DMS153 treated with DMSO at 0.1 percent for 48 hours (cell line): ENCODE data around the gene BCAS3.

Experiments used
- DNase-seq: peaks from one replicate; lab custom pipeline; 2025; ENCODE audit not compliant: unreplicated experiment; lab: John Stamatoyannopoulos, UW

Gene BCAS3

GRCh38 chr17:61054436-61054835 is 376.8 kb downstream of the BCAS3 start:
- DNase-seq: no peak

DNA sequence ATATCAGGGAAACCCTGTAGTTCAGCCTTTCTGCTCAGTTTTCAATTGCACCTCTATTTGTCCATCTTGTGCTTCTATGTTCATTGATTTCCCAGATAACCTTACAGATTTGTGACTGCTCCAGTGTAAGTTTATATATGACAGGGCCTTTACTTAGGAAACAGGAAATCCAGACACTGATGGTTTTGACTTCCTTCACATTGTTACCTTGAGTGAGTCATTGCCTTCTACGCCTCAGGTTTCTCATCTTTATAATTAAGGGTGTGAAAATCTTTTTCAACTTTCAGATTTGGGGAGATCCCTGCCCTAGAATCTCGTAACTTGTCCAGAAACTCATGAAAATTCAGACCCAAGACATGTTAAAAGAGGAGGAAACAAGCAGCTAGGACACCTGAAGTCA is 379.6 kb downstream of the BCAS3 start:
- no peak for DNase-seq

DNA sequence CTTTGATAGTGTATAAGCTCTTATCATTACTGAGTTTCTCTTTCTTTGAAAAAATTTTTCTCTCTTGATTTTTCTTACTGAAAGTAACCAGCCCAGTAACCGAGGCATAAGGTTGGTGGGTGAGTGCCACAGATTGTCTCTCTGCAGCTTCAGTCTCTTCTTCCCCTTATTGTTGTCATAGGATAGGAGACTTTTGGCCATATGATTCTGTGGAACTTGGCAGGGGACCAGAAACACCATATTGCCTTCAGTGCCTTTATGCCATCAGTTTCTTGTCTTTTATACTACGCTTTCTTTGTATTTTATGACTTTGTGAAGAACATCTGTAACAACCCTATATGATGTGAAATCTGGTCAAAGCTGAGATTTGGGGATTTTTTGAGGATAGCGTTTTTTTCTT is 380.4 kb downstream of the BCAS3 start:
- DNase-seq: no peak

- no peak for DNase-seq
These were observed 385.9 kb downstream of the BCAS3 start for GRCh38 chr17:61063528-61063927.

GRCh38 chr17:61064087-61064951 is 386.7 kb downstream of the BCAS3 start:
- no peak for DNase-seq

DNA sequence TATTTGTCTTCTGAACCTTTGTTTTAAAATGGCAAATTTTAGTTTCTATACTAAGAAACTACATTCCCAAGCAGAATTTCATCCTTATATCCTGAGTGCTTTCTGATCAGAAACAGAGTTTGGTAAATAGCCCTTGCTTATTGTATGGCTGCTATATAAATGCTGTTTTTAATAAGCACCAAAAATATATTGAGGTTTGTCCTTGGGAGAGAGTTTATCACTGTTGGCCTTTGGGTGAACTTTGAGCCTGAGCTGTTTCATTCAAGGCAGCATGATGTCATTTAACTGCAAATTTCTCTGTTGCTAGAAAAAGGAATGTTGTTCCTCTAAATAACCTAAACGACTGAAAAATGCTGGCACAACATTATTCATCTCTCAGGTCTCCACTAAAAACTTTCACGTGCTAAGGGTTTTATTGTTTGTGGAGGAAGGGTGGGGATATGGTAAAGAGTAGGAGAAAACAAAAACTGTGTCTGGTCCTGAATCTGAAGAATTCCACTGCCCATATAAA is 387.7 kb downstream of the BCAS3 start:
- no peak for DNase-seq

DNA sequence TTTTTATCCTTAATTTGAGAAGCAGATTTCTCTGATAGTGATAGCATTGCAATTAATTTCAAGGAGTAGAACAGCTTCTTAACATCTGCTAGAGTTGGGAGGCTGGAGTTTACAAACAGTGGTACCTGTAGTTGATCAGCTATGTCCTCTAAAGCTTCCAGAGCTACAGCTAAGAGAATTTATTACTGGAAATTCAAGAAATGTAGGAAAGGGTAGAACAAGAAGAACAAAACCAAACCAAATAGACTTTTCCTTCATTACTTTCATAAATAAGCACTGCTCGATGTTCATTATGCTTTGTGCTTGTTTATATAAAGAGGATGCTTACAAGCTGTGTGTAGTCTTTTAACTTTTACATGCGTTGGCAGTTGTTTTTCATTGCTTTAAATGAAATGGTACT is 388.4 kb downstream of the BCAS3 start:
- no peak for DNase-seq

GRCh38 chr17:61070649-61071048 is 393.0 kb downstream of the BCAS3 start:
- DNase-seq: no peak

GRCh38 chr17:61072648-61073047 is 395.0 kb downstream of the BCAS3 start:
- DNase-seq: no peak

DNA sequence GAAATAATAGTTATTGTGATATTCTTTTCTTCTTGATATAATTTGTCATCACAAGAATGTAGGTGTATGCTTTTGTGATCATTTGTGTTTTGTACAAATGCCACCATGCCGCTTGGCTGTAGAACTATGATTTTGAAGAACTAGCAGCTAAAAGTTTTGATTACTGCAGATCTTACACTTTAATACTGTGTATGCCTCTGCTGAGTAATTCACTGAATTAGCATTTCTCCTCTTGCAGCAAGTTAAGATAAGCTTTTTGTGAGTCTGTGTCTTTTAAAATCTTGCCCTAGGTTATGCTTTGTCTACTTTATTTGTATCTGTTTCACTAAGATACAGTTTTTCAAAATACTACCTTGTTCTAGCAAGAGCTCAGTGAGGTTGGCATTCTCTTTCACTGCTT is 395.5 kb downstream of the BCAS3 start:
- DNase-seq: no peak

GRCh38 chr17:61073799-61074513 is 396.3 kb downstream of the BCAS3 start:
- no peak for DNase-seq

DNA sequence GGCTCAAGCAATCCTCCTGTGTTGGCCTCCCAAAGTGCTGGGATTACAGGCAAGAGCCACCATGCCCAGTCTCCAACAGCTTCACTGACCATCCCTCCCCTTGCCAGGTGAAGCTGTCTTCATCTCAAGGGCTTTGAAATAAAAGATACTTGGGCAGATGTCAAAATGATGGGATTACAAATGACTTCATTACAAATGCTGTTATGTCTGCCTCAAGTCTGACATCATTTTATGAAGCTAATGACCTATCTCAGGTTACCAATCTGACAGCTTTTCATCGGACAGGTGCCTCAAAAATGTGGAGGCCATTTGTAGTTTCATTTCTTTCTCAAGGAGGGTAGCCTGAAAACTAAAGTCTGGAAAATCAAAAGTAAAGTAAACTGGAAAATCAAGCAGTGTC is 398.3 kb downstream of the BCAS3 start:
- no peak for DNase-seq

DNA sequence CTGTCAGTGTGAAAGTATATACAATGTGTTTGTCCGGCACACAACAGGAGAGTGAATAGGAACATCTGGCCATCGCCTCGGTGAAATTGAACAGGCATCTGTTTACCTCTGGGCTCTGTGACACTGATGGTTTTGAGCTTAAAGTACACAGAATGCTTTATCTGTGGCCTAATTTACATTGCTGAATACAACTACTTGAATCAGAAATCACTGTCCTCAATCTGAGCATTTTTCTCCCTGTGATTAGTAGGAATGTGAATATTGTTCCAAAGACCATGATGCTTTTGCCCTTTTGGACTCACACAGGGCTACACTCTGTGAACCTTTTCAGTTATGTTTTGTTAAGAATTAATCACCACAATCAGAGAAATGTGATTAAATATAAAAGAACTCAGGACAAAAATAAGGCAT is 399.0 kb downstream of the BCAS3 start:
- DNase-seq: no peak

- DNase-seq: no peak
These were observed 404.3 kb downstream of the BCAS3 start for GRCh38 chr17:61081959-61082358.

GRCh38 chr17:61084260-61084659 is 406.6 kb downstream of the BCAS3 start:
- DNase-seq: no peak

GRCh38 chr17:61087024-61087423 is 409.4 kb downstream of the BCAS3 start:
- no peak for DNase-seq

- no peak for DNase-seq
These were observed 410.9 kb downstream of the BCAS3 start for GRCh38 chr17:61088556-61088955.

DNA sequence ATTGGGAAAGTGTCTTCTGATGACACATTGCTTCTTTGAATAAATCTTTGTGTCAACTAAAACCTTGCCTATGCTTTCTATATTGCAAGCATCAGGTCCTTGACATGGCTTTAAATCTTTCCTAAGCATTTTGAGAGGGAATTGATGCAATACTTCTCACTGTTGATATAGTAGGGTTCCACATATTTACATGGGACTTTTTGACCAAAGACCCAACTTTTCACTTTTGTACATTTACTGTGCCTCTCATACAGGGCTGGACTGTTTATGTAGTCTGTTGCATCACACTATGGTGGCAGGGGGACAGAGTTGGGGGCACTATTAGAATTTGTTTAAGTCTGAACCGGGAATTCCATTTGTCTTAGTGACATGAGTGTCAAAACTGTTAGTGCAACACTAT is 413.4 kb downstream of the BCAS3 start:
- no peak for DNase-seq

- no peak for DNase-seq
These were observed 420.1 kb downstream of the BCAS3 start for GRCh38 chr17:61097781-61098180.

DNA sequence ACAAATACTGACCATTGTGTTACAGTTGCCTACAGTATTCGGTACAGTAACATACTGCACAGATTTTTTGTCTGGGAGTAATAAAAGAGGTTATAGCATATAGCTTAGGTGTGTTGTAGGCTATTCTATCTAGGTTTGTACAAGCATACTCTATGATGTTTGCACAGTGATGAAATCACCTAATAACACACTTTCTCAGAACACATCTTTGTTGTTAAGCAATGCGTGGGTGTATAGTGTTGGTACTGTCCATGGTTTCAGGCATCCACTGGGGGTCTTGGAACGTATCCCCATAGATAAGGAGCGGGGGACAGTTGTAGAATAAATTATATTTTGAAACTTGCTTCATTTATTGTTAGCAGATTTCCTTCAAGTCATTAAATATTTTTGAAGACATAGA is 428.7 kb downstream of the BCAS3 start:
- DNase-seq: no peak

- DNase-seq: no peak
These were observed 438.9 kb downstream of the BCAS3 start for GRCh38 chr17:61116577-61116976.

- DNase-seq: no peak
These were observed 440.3 kb downstream of the BCAS3 start for GRCh38 chr17:61117983-61118382.
